ENCODE measurements around the gene PTPRG.

The PTPRG gene

GRCh38 chr3:62332835-62333244 is 771.5 kb downstream of the PTPRG start:
- DNase-seq (ENCODE audit: low read depth in 2 of 2): no peak

DNA sequence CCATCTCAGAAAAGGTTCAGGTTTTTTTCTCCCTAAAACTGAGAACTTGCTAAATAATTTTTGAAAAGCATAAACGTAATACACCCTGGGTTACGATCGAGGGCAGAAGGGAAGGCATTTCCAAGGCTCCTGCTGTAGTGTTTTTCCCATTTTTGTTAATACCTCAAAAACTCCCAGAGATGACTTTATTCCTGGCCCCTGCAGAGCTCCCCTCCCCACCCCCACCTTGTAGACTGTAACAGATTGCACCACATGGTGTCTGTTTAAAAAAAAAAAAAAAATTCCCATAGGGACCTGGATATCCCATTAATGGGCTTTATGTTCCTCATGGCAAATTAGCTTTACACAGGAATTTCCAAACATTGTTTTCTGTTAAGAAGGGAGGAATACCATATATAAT is 773.8 kb downstream of the PTPRG start:
- no peak for DNase-seq (ENCODE audit: low read depth in 2 of 2)

DNA sequence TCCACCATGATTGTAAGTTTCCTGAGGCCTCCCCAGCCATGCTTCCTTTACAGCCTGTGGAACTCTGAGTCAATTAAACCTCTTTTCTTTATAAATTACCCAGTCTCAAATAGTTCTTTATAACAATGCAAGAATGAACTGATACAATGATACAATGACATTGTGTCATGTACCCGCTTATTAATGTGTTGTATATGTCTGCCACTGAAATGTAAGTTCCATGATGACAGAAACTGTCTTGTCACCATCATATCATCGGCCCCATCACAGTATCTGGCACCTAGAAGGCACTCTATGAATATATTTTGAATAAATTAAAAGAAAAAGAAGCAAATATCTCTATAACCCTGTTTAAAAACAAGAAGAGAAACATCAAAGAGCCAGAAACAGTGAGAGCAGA is 782.4 kb downstream of the PTPRG start:
- no peak for DNase-seq (ENCODE audit: low read depth in 2 of 2)
